HG03159 (cell line): Measurements from ENCODE around the gene CALM3.
A peak's percentile ranks its signal among the peaks of the same experiment; 100 is the strongest.

Source experiments
- ATAC-seq: cut with Tn5 transposase; IDR thresholded peaks from one replicate; pipeline ENCODE4 v1.9.1; 2021; ENCODE audit warnings: mild to moderate bottlenecking, moderate library complexity; ENCODE audit not compliant: unreplicated experiment

The CALM3 gene

GRCh38 chr19:46599716-46600373 is 1.3 kb upstream of the CALM3 start:
- no peak for ATAC-seq

- peak; percentile 76 for ATAC-seq
These were observed 479 bp upstream of the CALM3 start for GRCh38 chr19:46600384-46601317.

- no peak for ATAC-seq
These were observed 1.5 kb downstream of the CALM3 start for GRCh38 chr19:46602392-46603194.

- ATAC-seq = no peak
These were observed 2.1 kb downstream of the CALM3 start for GRCh38 chr19:46603195-46603637.

- ATAC-seq = no peak
These were observed 2.7 kb downstream of the CALM3 start for GRCh38 chr19:46603752-46604231.

GRCh38 chr19:46604781-46605355 is 3.7 kb downstream of the CALM3 start:
- ATAC-seq = no peak

- no peak for ATAC-seq
These were observed 4.3 kb downstream of the CALM3 start for GRCh38 chr19:46605356-46605821.

- no peak for ATAC-seq
These were observed 4.9 kb downstream of the CALM3 start for GRCh38 chr19:46606019-46606418.

GRCh38 chr19:46606681-46607447 is 5.7 kb downstream of the CALM3 start:
- ATAC-seq = no peak

- no peak for ATAC-seq
These were observed 6.3 kb downstream of the CALM3 start for GRCh38 chr19:46607448-46607841.

- no peak for ATAC-seq
These were observed 7.0 kb downstream of the CALM3 start for GRCh38 chr19:46608178-46608577.

- no peak for ATAC-seq
These were observed 7.6 kb downstream of the CALM3 start for GRCh38 chr19:46608581-46609345.

GRCh38 chr19:46609511-46610412 is 8.6 kb downstream of the CALM3 start:
- no peak for ATAC-seq

GRCh38 chr19:46610413-46610775 is 9.3 kb downstream of the CALM3 start:
- no peak for ATAC-seq

- ATAC-seq = no peak
These were observed 10.0 kb downstream of the CALM3 start for GRCh38 chr19:46610851-46611770.

GRCh38 chr19:46611776-46612175 is 10.6 kb downstream of the CALM3 start:
- ATAC-seq = no peak

- ATAC-seq = no peak
These were observed 12.4 kb downstream of the CALM3 start for GRCh38 chr19:46613525-46613924.
